Endothelial cell (in vitro differentiated cells): ENCODE data around the gene CD164. TPM values are rescaled to one million over a fixed set of nuclear protein-coding genes. Genes with fewer than 3 reads are reported as not detected.
"Not testable (repeated sequence)": the region's sequence is repeated elsewhere in the genome, so short reads cannot be mapped to it uniquely, and the experiment has no call there.

Experiments used
- DNase-seq: peaks from one replicate; pipeline ENCODE4 v3.0.0; 2021; ENCODE audit warnings: low spot score
- H3K27ac Mint-ChIP-seq: one replicate; pipeline ENCODE4 v1.8.0; 2021; ENCODE audit warnings: mixed read lengths, inconsistent platforms; ENCODE audit not compliant: unreplicated experiment
- H3K27me3 Mint-ChIP-seq: one replicate; pipeline ENCODE4 v1.8.0; 2021; ENCODE audit warnings: mild to moderate bottlenecking, moderate library complexity, mixed read lengths, inconsistent platforms; ENCODE audit not compliant: unreplicated experiment
- H3K36me3 Mint-ChIP-seq: one replicate; pipeline ENCODE4 v1.8.0; 2021; ENCODE audit warnings: mild to moderate bottlenecking, low read depth, mixed read lengths, inconsistent platforms; ENCODE audit not compliant: unreplicated experiment
- H3K4me1 Mint-ChIP-seq: one replicate; pipeline ENCODE4 v1.8.0; 2021; ENCODE audit warnings: mild to moderate bottlenecking, mixed read lengths, inconsistent platforms; ENCODE audit not compliant: unreplicated experiment
- H3K4me3 Mint-ChIP-seq: one replicate; pipeline ENCODE4 v1.8.0; 2021; ENCODE audit warnings: mild to moderate bottlenecking, mixed read lengths, inconsistent platforms; ENCODE audit not compliant: unreplicated experiment
- H3K9me3 Mint-ChIP-seq: one replicate; pipeline ENCODE4 v1.8.0; 2021; ENCODE audit warnings: mixed read lengths, inconsistent platforms; ENCODE audit not compliant: unreplicated experiment
- CTCF ChIP-seq: fragments of 200-600 bp; sonication (generic); IDR thresholded peaks from one replicate; pipeline ENCODE4 v1.5.0; 2021; ENCODE audit warnings: antibody characterized with exemption; ENCODE audit not compliant: unreplicated experiment
- total RNA-seq: library from RNA; stranded (reverse); fragmentation: NEBNext Ultra II Directional; extraction: Animal tissue kit (Norgen Biotek cat#: 25700); gene quantifications from one replicate; pipeline ENCODE4 v1.2.1, GENCODE V29; 2021; ENCODE audit not compliant: unreplicated experiment

Gene CD164
- total RNA-seq, 1 donor from 2014 or later, result 220 TPM

- Mint-ChIP-seq H3K27ac (no peak overlapping the region), H3K36me3 (no peaks in the 10 kb centered on the region), H3K27me3 (peaks cover 5% of the 10 kb centered on the region), H3K4me1 (peaks cover 3% of the 10 kb centered on the region), H3K4me3 (no peak overlapping the region), H3K9me3 (no peaks in the 10 kb centered on the region)
- TF ChIP-seq CTCF, result no peak
- no peak for DNase-seq
Measured at GRCh38 chr6:109342506-109342905, 39.8 kb downstream of the CD164 start.

- H3K4me1 Mint-ChIP-seq, result peaks cover 3% of the 10 kb centered on the region
- DNase-seq, result no peak
- H3K27ac Mint-ChIP-seq, result no peak overlapping the region
- H3K36me3 Mint-ChIP-seq, result no peaks in the 10 kb centered on the region
- no peak overlapping the region for H3K4me3 Mint-ChIP-seq
- H3K9me3 Mint-ChIP-seq, result no peaks in the 10 kb centered on the region
- TF ChIP-seq CTCF, result no peak
- peaks cover 5% of the 10 kb centered on the region for H3K27me3 Mint-ChIP-seq
Measured at GRCh38 chr6:109340811-109341210, 41.5 kb downstream of the CD164 start.

- TF ChIP-seq CTCF, result no peak
- Mint-ChIP-seq H3K27me3 (peaks cover 5% of the 10 kb centered on the region), H3K36me3 (no peaks in the 10 kb centered on the region), H3K4me3 (no peak overlapping the region), H3K9me3 (no peaks in the 10 kb centered on the region), H3K27ac (no peak overlapping the region), H3K4me1 (peaks cover 3% of the 10 kb centered on the region)
- DNase-seq, result no peak
Measured at GRCh38 chr6:109339906-109340678, 42.2 kb downstream of the CD164 start.

- no peak overlapping the region for H3K4me3 Mint-ChIP-seq
- no peak overlapping the region for H3K27ac Mint-ChIP-seq
- no peak for DNase-seq
- no peaks in the 10 kb centered on the region for H3K4me1 Mint-ChIP-seq
- no peaks in the 10 kb centered on the region for H3K36me3 Mint-ChIP-seq
- peaks cover 3% of the 10 kb centered on the region for H3K27me3 Mint-ChIP-seq
- no peaks in the 10 kb centered on the region for H3K9me3 Mint-ChIP-seq
- no peak for TF ChIP-seq CTCF
Measured at GRCh38 chr6:109336221-109336961, 45.9 kb downstream of the CD164 start.

GRCh38 chr6:109333870-109334269 is 48.4 kb downstream of the CD164 start:
- H3K27ac Mint-ChIP-seq, H3K36me3 Mint-ChIP-seq: not testable (repeated sequence)

More at GRCh38 chr6:109333870-109334269, 48.4 kb downstream of the CD164 start:
- not testable (repeated sequence) for H3K4me1 Mint-ChIP-seq, H3K27me3 Mint-ChIP-seq, DNase-seq, H3K9me3 Mint-ChIP-seq, H3K4me3 Mint-ChIP-seq
